CD4-positive, alpha-beta memory T cell (primary cell): ENCODE measurements around the gene EEF1B2. TPM values are rescaled to one million over a fixed set of nuclear protein-coding genes. Genes with fewer than 3 reads are reported as not detected.
"Not testable (repeated sequence)": the region's sequence is repeated elsewhere in the genome, so short reads cannot be mapped to it uniquely, and the experiment has no call there.

ENCODE experiments used
- CTCF ChIA-PET: fragments of 350-600 bp; sonication (Branson Sonifier 250); formaldehyde crosslinking; loops from one replicate; lab custom pipeline; 2021; ENCODE audit warnings: inconsistent platforms; ENCODE audit not compliant: partially characterized antibody; lab: Charles Lee
- POLR2A ChIA-PET: fragments of 350-600 bp; sonication (Branson Sonifier 250); formaldehyde crosslinking; loops from one replicate; lab custom pipeline; 2021; ENCODE audit not compliant: partially characterized antibody; lab: Charles Lee
- DNase-seq, 5 donors: peaks; one replicate each; pipeline versions ENCODE4 v3.0.0 to v3.0.0-alpha.2; 2020 to 2022; ENCODE audit warnings: mixed read lengths in 1 of 5
- H3K27ac ChIP-seq: one replicate; pipeline ENCODE4 v1.7.0; 2013; ENCODE audit warnings: low read depth, low read length
- H3K27me3 ChIP-seq: 2 replicates; pipeline ENCODE4 v1.7.0; 2013; ENCODE audit warnings: mild to moderate bottlenecking, low read length, moderate library complexity; ENCODE audit not compliant: insufficient read depth
- H3K36me3 ChIP-seq: 2 replicates; pipeline ENCODE4 v1.7.0; 2013; ENCODE audit warnings: mild to moderate bottlenecking, low read length, moderate library complexity; ENCODE audit not compliant: insufficient read depth
- H3K4me1 ChIP-seq: 2 replicates; pipeline ENCODE4 v1.7.0; 2013; ENCODE audit warnings: mild to moderate bottlenecking, low read length, moderate library complexity; ENCODE audit not compliant: insufficient read depth
- H3K4me3 ChIP-seq, 2 donors: one replicate each; pipeline ENCODE4 v1.7.0; 2013; ENCODE audit warnings: low read length in 2 of 2, mild to moderate bottlenecking in 1 of 2
- H3K9me3 ChIP-seq, 2 donors: one replicate each; pipeline ENCODE4 v1.7.0; 2013; ENCODE audit warnings: low read length in 2 of 2, control low read depth in 1 of 2; ENCODE audit not compliant: control insufficient read depth in 1 of 2
- H3K27ac Mint-ChIP-seq, 7 donors: one replicate each; pipeline ENCODE4 v1.8.0; 2020 to 2021; ENCODE audit warnings: mixed read lengths in 7 of 7, mild to moderate bottlenecking in 6 of 7, inconsistent platforms in 3 of 7, moderate library complexity in 3 of 7
- H3K27me3 Mint-ChIP-seq, 2 donors: one replicate each; pipeline ENCODE4 v1.8.0; 2020 to 2021; ENCODE audit warnings: mixed read lengths in 2 of 2
- H3K36me3 Mint-ChIP-seq, 2 donors: one replicate each; pipeline ENCODE4 v1.8.0; 2020 to 2021; ENCODE audit warnings: mixed read lengths in 2 of 2, inconsistent platforms in 1 of 2, mild to moderate bottlenecking in 1 of 2
- H3K4me1 Mint-ChIP-seq, 4 donors: one replicate each; pipeline ENCODE4 v1.8.0; 2020 to 2021; ENCODE audit warnings: mixed read lengths in 4 of 4, mild to moderate bottlenecking in 1 of 4
- H3K4me3 Mint-ChIP-seq, 8 donors: one replicate each; pipeline ENCODE4 v1.8.0; 2020 to 2021; ENCODE audit warnings: mixed read lengths in 8 of 8, mild to moderate bottlenecking in 7 of 8, moderate library complexity in 6 of 8, inconsistent platforms in 3 of 8
- H3K9me3 Mint-ChIP-seq, 8 donors: one replicate each; pipeline ENCODE4 v1.8.0; 2020 to 2021; ENCODE audit warnings: mixed read lengths in 8 of 8, mild to moderate bottlenecking in 5 of 8, inconsistent platforms in 3 of 8, moderate library complexity in 1 of 8
- intact Hi-C: fragments of 100-400 bp; cut with micrococcal nuclease; formaldehyde crosslinking; loops from one replicate; pipeline ENCODE4 v1.15.1; 2023
- polyA plus RNA-seq, 2 donors: library from polyadenylated mRNA; unstranded; fragments of 300-500 nt; fragmentation: Illumina TruSeq; gene quantifications; one replicate each; pipeline ENCODE4 v1.2.3, GENCODE V29; 2021
- total RNA-seq, 2 experiments: library from RNA; stranded (reverse); gene quantifications; one replicate each; pipeline ENCODE4 v1.2.3, GENCODE V29; 2021

The EEF1B2 gene
- total and polyA plus RNA-seq, 4 experiments from 2014 or later = 784 to 1,026 (median 981) TPM

DNA sequence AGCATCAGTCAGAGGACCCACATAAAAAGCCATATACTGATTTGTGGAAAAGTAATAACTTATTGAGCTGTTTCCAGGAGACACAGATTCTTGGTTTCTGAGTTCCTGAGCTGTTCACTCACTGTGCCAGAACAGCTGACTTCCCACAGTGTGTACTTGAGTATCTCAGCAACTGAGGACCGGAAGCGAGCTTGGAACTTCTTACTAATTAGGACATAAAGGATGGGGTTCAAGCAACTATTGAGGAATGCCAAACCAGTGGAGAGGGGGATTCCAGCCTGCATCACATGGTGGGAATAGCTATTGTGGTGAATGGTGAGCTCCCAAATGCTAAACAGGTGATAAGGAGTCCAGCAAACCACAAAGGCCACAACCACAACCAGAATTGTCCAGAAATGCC lies 16.4 kb downstream of the EEF1B2 start:
- H3K27me3 ChIP-seq = no peaks in the 10 kb centered on the region
- H3K27ac ChIP-seq = no peak overlapping the region
- H3K4me1 ChIP-seq = no peaks in the 10 kb centered on the region
- H3K36me3 ChIP-seq = no peaks in the 10 kb centered on the region
- intact Hi-C loops = no loop called here
- no peak for DNase-seq
- Mint-ChIP-seq H3K9me3 (no peaks in the 10 kb centered on the region), H3K4me3 (no peak overlapping the region), H3K27ac (no peak overlapping the region), H3K27me3 (peaks cover 5 to 6% of the 10 kb centered on the region in 2 donors), H3K4me1 (no peaks in the 10 kb centered on the region), H3K36me3 (no peaks in the 10 kb centered on the region)
- no peaks in the 10 kb centered on the region for H3K9me3 ChIP-seq
- ChIA-PET POLR2A (no interaction called here), CTCF (interaction anchor here (1.0 kb wide), 1 partner anchor 12 kb away, joined by 3 read pairs; no protein-coding TSS in a partner anchor)
- H3K4me3 ChIP-seq = no peak overlapping the region

DNA sequence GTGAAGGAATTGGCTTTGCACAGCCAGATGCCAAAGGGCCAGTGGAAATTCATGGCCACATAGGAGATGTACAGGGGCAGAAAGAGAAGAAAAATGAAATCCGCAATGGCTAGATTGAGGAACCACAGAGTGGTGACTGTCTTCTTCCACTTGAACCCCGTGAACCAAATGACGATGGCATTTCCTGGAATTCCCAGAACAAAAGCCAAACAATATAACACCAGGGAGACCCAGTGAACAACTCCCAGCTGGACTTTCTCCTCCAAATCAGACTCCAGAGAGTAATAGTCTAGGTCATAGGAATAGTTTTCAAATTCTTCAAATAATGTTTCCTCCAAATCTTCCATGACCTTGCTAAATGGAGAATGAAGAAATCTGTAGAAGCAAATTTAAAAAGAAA lies 17.2 kb downstream of the EEF1B2 start:
- Histone ChIP-seq H3K36me3 (no peaks in the 10 kb centered on the region), H3K9me3 (no peaks in the 10 kb centered on the region), H3K27me3 (no peaks in the 10 kb centered on the region), H3K27ac (no peak overlapping the region), H3K4me1 (no peaks in the 10 kb centered on the region), H3K4me3 (no peak overlapping the region)
- intact Hi-C loops = no loop called here
- Mint-ChIP-seq H3K27ac (no peak overlapping the region), H3K4me3 (no peak overlapping the region), H3K4me1 (no peaks in the 10 kb centered on the region), H3K9me3 (no peaks in the 10 kb centered on the region), H3K36me3 (no peaks in the 10 kb centered on the region), H3K27me3 (peaks cover 5 to 6% of the 10 kb centered on the region in 2 donors)
- CTCF ChIA-PET = no interaction called here
- DNase-seq = no peak
- POLR2A ChIA-PET = no interaction called here

- not testable (repeated sequence) for H3K27me3 ChIP-seq, H3K27me3 Mint-ChIP-seq
Observed at GRCh38 chr2:206181526-206181925, 21.8 kb downstream of the EEF1B2 start.

DNA sequence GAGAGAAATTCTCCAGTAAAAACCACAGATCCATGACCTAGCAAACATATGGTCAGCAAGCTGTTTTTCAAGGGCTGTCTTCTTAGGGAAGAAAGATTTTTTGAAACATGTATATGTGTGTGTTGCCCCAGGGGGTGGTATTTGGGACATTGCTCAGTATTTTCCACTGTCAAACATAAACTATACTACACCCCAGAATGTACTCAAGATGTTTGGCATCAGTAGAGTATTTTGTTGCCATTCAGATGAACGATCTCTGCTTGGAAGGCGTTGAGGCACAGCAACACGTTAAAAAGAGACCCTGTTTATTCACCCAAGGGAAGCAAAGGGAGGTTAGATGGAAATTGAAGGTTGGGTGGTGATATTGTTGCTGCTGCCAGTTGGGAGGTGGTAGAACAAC lies 30.0 kb downstream of the EEF1B2 start:
- Mint-ChIP-seq H3K4me1 (peaks cover 0 to 3% (median under 1%) of the 10 kb centered on the region in 4 donors), H3K27ac (no peak overlapping the region), H3K9me3 (no peaks in the 10 kb centered on the region), H3K4me3 (no peak overlapping the region), H3K27me3 (peaks cover 0 to 3% of the 10 kb centered on the region in 2 donors), H3K36me3 (no peaks in the 10 kb centered on the region)
- Histone ChIP-seq H3K9me3 (no peaks in the 10 kb centered on the region), H3K27me3 (no peaks in the 10 kb centered on the region), H3K27ac (no peak overlapping the region), H3K4me1 (no peaks in the 10 kb centered on the region), H3K4me3 (no peak overlapping the region), H3K36me3 (no peaks in the 10 kb centered on the region)
- DNase-seq = no peak
- POLR2A ChIA-PET = no interaction called here
- intact Hi-C loops = no loop called here
- CTCF ChIA-PET = no interaction called here

More at GRCh38 chr2:206181526-206181925, 21.8 kb downstream of the EEF1B2 start:
- CTCF ChIA-PET = interaction anchor here (1.7 kb wide), 1 partner anchor 17 kb away, joined by 4 read pairs; no protein-coding TSS in a partner anchor
- H3K9me3 ChIP-seq, H3K4me3 Mint-ChIP-seq, H3K4me1 Mint-ChIP-seq, H3K27ac ChIP-seq, H3K9me3 Mint-ChIP-seq, H3K4me1 ChIP-seq, H3K36me3 Mint-ChIP-seq, H3K4me3 ChIP-seq, H3K36me3 ChIP-seq, POLR2A ChIA-PET, H3K27ac Mint-ChIP-seq, DNase-seq, intact Hi-C loops: not testable (repeated sequence)

DNA sequence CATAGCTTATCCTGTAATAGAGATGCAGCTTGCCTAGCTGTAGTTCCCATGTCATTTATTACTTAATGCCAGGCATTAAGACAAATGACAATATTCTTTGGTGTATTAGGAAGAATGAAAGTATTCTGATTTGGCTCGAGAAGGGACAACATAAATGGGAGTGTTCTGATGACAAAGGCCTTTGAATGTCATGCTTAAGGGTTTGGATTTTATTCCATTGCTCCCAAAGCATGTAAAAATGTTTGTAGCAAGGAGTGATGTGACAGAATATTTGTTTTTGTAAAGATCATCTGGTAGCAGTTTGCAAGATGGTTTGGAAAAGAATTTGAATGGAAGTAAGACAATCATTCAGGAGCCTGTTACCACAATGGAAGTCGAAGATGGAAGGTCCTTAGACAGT lies 30.4 kb downstream of the EEF1B2 start:
- Mint-ChIP-seq H3K4me3 (no peak overlapping the region), H3K27me3 (peaks cover under 1 to 5% of the 10 kb centered on the region in 2 donors), H3K9me3 (no peaks in the 10 kb centered on the region), H3K36me3 (no peaks in the 10 kb centered on the region), H3K27ac (no peak overlapping the region), H3K4me1 (peaks cover 0 to 3% (median under 1%) of the 10 kb centered on the region in 4 donors)
- H3K36me3 ChIP-seq = no peaks in the 10 kb centered on the region
- DNase-seq = no peak
- no peak overlapping the region for H3K4me3 ChIP-seq
- H3K4me1 ChIP-seq = no peaks in the 10 kb centered on the region
- intact Hi-C loops = no loop called here
- POLR2A ChIA-PET = no interaction called here
- H3K27ac ChIP-seq = no peak overlapping the region
- H3K9me3 ChIP-seq = no peaks in the 10 kb centered on the region
- no peaks in the 10 kb centered on the region for H3K27me3 ChIP-seq
- CTCF ChIA-PET = no interaction called here

DNA sequence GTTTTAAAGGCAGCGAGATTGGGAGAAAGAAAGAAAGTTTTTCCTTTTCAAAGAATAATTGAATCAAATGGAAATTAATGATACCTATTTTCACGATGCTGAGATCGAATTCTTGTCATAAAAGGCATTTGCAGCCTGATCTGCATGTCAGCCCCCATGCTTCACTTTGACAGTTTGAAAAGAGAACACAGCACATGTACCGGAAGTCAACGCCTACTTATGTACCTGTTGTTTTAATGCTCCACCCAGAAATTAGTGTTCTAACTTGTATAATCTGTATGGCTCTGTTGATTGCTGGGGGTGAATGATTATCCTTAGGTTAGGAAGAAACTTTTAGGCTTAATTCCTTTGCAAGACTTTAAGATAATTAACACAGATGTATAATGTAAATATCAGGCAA lies 31.0 kb downstream of the EEF1B2 start:
- Mint-ChIP-seq H3K27ac (no peak overlapping the region), H3K9me3 (no peaks in the 10 kb centered on the region), H3K4me3 (no peak overlapping the region), H3K36me3 (no peaks in the 10 kb centered on the region), H3K27me3 (peaks cover 4 to 6% of the 10 kb centered on the region in 2 donors), H3K4me1 (peaks cover 0 to 3% (median under 1%) of the 10 kb centered on the region in 4 donors)
- no peaks in the 10 kb centered on the region for H3K4me1 ChIP-seq
- no peaks in the 10 kb centered on the region for H3K27me3 ChIP-seq
- DNase-seq = no peak
- no peaks in the 10 kb centered on the region for H3K9me3 ChIP-seq
- H3K4me3 ChIP-seq = no peak overlapping the region
- intact Hi-C loops = no loop called here
- no peaks in the 10 kb centered on the region for H3K36me3 ChIP-seq
- ChIA-PET POLR2A (no interaction called here), CTCF (no interaction called here)
- H3K27ac ChIP-seq = no peak overlapping the region

DNA sequence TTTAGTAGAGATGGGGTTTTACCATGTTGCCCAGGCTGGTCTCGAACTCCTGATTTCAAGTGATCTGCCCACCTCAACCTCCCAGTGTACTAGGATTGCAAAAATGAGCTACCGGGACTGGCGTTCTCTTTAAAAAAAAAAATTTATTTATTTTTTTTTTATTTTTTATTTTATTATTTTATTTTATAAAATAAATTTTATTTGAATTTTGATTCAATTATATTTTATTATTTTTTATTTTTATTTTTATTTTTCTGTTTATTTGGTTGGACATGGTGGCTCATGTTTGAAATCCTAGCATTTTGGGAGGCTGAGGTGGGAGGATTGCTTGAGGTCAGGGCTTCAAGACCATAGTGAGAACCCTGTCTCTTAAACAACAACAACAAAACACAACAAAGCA lies 32.5 kb downstream of the EEF1B2 start:
- no peaks in the 10 kb centered on the region for H3K9me3 Mint-ChIP-seq
- no peak overlapping the region for H3K27ac ChIP-seq
- no peaks in the 10 kb centered on the region for H3K36me3 Mint-ChIP-seq
- H3K36me3 ChIP-seq = no peaks in the 10 kb centered on the region
- intact Hi-C loops = no loop called here
- ChIA-PET CTCF (interaction anchor here (0.7 kb wide), 1 partner anchor 256 kb away, joined by 3 read pairs; no protein-coding TSS in a partner anchor), POLR2A (no interaction called here)
- H3K9me3 ChIP-seq = no peaks in the 10 kb centered on the region
- no peaks in the 10 kb centered on the region for H3K27me3 ChIP-seq
- no peak overlapping the region for H3K27ac Mint-ChIP-seq
- H3K27me3 Mint-ChIP-seq = peaks cover 4 to 7% of the 10 kb centered on the region in 2 donors
- DNase-seq = no peak
- no peak overlapping the region for H3K4me3 ChIP-seq
- no peak overlapping the region for H3K4me3 Mint-ChIP-seq
- no peaks in the 10 kb centered on the region for H3K4me1 ChIP-seq
- peaks cover 0 to 3% (median under 1%) of the 10 kb centered on the region in 4 donors for H3K4me1 Mint-ChIP-seq
